ENCODE measurements around the gene CENPH.

CENPH gene

DNA sequence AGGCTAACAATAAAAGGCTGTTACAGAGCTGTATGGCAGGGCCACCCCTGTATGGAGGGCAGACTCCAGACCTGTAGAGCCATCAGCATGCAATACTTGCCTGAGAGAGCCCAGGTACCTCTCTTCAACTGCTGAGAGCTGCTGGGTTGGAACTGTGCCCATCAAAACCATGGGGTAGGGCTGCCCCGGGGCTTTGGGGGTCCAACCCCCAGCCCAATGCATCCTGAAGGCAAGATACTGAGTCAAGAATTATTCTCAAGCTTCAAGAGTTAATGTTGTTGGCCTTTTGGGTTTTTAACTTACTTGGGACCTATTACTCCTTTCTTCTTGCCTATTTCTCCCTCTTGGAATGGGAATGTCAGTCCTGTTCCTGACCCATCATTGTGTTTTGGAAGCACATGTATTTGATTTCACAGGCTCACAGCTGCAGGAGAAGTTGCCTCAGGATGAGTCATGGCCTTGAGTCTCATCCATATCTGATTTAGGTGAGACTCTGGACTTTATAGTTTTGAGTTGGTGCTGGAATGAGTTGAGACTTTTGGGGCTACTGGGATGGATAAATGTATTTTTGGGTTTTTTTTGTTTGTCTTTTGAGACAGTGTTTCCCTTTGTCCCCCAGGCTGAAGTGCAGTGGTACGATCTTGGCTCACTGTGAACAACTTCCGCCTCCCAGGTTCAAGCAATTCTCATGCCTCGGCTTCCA lies 24.3 kb downstream of the CENPH start:
- Histone ChIP-seq H2AFZ (ENCODE audit: insufficient read depth, low read length, poor library complexity) (no peak overlapping the region), H3K18ac (ENCODE audit: low read length) (no peak overlapping the region), H4K91ac (ENCODE audit: low read depth, low read length) (peak overlapping the region; percentile 62), H2AK5ac (ENCODE audit: low read length) (no peak overlapping the region), H3K4ac (ENCODE audit: low read depth, low read length) (no peak overlapping the region), H4K12ac (ENCODE audit: low read depth, low read length) (no peak overlapping the region), H3K14ac (ENCODE audit: low read length) (no peak overlapping the region), H3K9me3 (ENCODE audit: insufficient read depth, low read depth, low read length) (no peaks in the 10 kb centered on the region), H3K27me3 (ENCODE audit: insufficient read depth, low read length) (no peaks in the 10 kb centered on the region), H3K79me2 (ENCODE audit: control insufficient read depth, insufficient read depth, low read length, poor library complexity) (peaks cover 3% of the 10 kb centered on the region), H3K27ac (ENCODE audit: low read depth, low read length) (no peak overlapping the region), H3K4me3 (ENCODE audit: low read depth, low read length) (no peak overlapping the region), H3K79me1 (ENCODE audit: low read length) (peaks cover 4% of the 10 kb centered on the region), H3K4me2 (ENCODE audit: low read length) (no peak overlapping the region), H2BK120ac (ENCODE audit: insufficient read depth, low read length, poor library complexity) (no peak overlapping the region), H3K23ac (ENCODE audit: low read length) (no peak overlapping the region), H2BK12ac (ENCODE audit: low read length) (no peak overlapping the region), H3K36me3 (ENCODE audit: control insufficient read depth in 1 of 2, insufficient read depth in 2 of 2, low read length in 2 of 2) (peaks cover 2 to 3% of the 10 kb centered on the region in 2 experiments), H2BK5ac (ENCODE audit: low read depth, low read length, poor library complexity) (peak overlapping the region; percentile 55), H4K8ac (ENCODE audit: low read depth, low read length) (no peak overlapping the region), H3K4me1 (ENCODE audit: control insufficient read depth in 1 of 2, insufficient read depth in 2 of 2, low read length in 2 of 2) (no peaks in the 10 kb centered on the region), H3K9ac (ENCODE audit: low read length) (no peak overlapping the region)
- DNase-seq: peak; percentile 13 to 59
- WGBS (ENCODE audit: extremely low coverage, insufficient coverage, insufficient read length): no CpG with 5 or more reads among the region's 4 CpGs

DNA sequence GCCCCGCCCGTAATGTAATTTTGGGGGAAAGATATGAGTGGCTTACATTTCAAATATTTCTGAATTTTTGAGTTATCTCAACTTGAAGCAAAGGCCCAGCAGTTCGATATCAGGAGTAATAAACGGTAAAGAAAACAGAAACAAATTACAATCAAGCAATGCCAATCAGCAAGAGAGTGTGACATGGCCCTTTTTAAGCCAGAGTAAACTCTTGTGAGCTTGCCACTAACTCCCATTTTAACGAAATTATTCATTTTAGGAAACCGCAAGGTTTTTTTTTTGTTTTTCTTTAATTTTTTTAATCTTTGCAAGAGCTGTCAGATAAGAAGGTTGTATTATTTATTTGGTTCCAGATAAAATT lies 27.7 kb downstream of the CENPH start:
- no CpG with 5 or more reads among the region's 6 CpGs for WGBS (ENCODE audit: extremely low coverage, insufficient coverage, insufficient read length)
- H2AK5ac ChIP-seq (ENCODE audit: low read length): no peak overlapping the region

GRCh38 chr5:69217548-69218526 lies 28.5 kb downstream of the CENPH start:
- no peaks in the 10 kb centered on the region for H3K4me1 ChIP-seq (ENCODE audit: control insufficient read depth in 1 of 2, insufficient read depth in 2 of 2, low read length in 2 of 2)
- H4K8ac ChIP-seq (ENCODE audit: low read depth, low read length): peak overlapping the region; percentile 97
- peaks cover 3% of the 10 kb centered on the region for H3K79me2 ChIP-seq (ENCODE audit: control insufficient read depth, insufficient read depth, low read length, poor library complexity)
- H4K12ac ChIP-seq (ENCODE audit: low read depth, low read length): peak overlapping the region; percentile 89
- peaks cover 0 to 3% of the 10 kb centered on the region in 2 experiments for H3K36me3 ChIP-seq (ENCODE audit: control insufficient read depth in 1 of 2, insufficient read depth in 2 of 2, low read length in 2 of 2)
- peak overlapping the region; percentile 76 for H2BK12ac ChIP-seq (ENCODE audit: low read length)
- peak overlapping the region; percentile 96 for H2AFZ ChIP-seq (ENCODE audit: insufficient read depth, low read length, poor library complexity)
- H3K23ac ChIP-seq (ENCODE audit: low read length): no peak overlapping the region
- H3K4me2 ChIP-seq (ENCODE audit: low read length): peak overlapping the region; percentile 84
- H2BK5ac ChIP-seq (ENCODE audit: low read depth, low read length, poor library complexity): peak overlapping the region; percentile 89
- H2AK5ac ChIP-seq (ENCODE audit: low read length): peak overlapping the region; percentile 84
- peak overlapping the region; percentile 96 for H2BK120ac ChIP-seq (ENCODE audit: insufficient read depth, low read length, poor library complexity)
- H3K27me3 ChIP-seq (ENCODE audit: insufficient read depth, low read length): no peaks in the 10 kb centered on the region
- peak overlapping the region; percentile 96 for H3K9ac ChIP-seq (ENCODE audit: low read length)
- H3K4me3 ChIP-seq (ENCODE audit: low read depth, low read length): peak overlapping the region; percentile 99
- H3K9me3 ChIP-seq (ENCODE audit: insufficient read depth, low read depth, low read length): no peaks in the 10 kb centered on the region
- no CpG with 5 or more reads among the region's 73 CpGs for WGBS (ENCODE audit: extremely low coverage, insufficient coverage, insufficient read length)
- H3K27ac ChIP-seq (ENCODE audit: low read depth, low read length): peak overlapping the region; percentile 79
- H3K4ac ChIP-seq (ENCODE audit: low read depth, low read length): peak overlapping the region; percentile 91
- H3K79me1 ChIP-seq (ENCODE audit: low read length): peaks cover 4% of the 10 kb centered on the region
- H3K18ac ChIP-seq (ENCODE audit: low read length): peak overlapping the region; percentile 98
- H3K14ac ChIP-seq (ENCODE audit: low read length): peak overlapping the region; percentile 98
- DNase-seq: peak; percentile 87 to 89
- peak overlapping the region; percentile 99 for H4K91ac ChIP-seq (ENCODE audit: low read depth, low read length)

More for the DNA sequence above, 27.7 kb downstream of the CENPH start:
- Histone ChIP-seq H2BK120ac (ENCODE audit: insufficient read depth, low read length, poor library complexity) (no peak overlapping the region), H3K4me2 (ENCODE audit: low read length) (peak overlapping the region; percentile 84), H2BK5ac (ENCODE audit: low read depth, low read length, poor library complexity) (no peak overlapping the region), H3K23ac (ENCODE audit: low read length) (no peak overlapping the region), H3K18ac (ENCODE audit: low read length) (no peak overlapping the region), H3K27me3 (ENCODE audit: insufficient read depth, low read length) (no peaks in the 10 kb centered on the region), H3K4ac (ENCODE audit: low read depth, low read length) (no peak overlapping the region), H3K9ac (ENCODE audit: low read length) (no peak overlapping the region), H4K12ac (ENCODE audit: low read depth, low read length) (no peak overlapping the region), H3K79me2 (ENCODE audit: control insufficient read depth, insufficient read depth, low read length, poor library complexity) (peaks cover 3% of the 10 kb centered on the region), H2BK12ac (ENCODE audit: low read length) (no peak overlapping the region), H3K9me3 (ENCODE audit: insufficient read depth, low read depth, low read length) (no peaks in the 10 kb centered on the region), H3K4me3 (ENCODE audit: low read depth, low read length) (no peak overlapping the region), H2AFZ (ENCODE audit: insufficient read depth, low read length, poor library complexity) (no peak overlapping the region), H3K36me3 (ENCODE audit: control insufficient read depth in 1 of 2, insufficient read depth in 2 of 2, low read length in 2 of 2) (peaks cover 0 to 3% of the 10 kb centered on the region in 2 experiments), H3K14ac (ENCODE audit: low read length) (no peak overlapping the region), H4K91ac (ENCODE audit: low read depth, low read length) (no peak overlapping the region), H3K27ac (ENCODE audit: low read depth, low read length) (no peak overlapping the region), H3K79me1 (ENCODE audit: low read length) (peaks cover 4% of the 10 kb centered on the region), H3K4me1 (ENCODE audit: control insufficient read depth in 1 of 2, insufficient read depth in 2 of 2, low read length in 2 of 2) (no peaks in the 10 kb centered on the region), H4K8ac (ENCODE audit: low read depth, low read length) (peak overlapping the region; percentile 28)
- peak in 1 of 2 donors; percentile 20 for DNase-seq

- H3K4me3 ChIP-seq (ENCODE audit: low read depth, low read length): no peak overlapping the region
- no peak overlapping the region for H2BK5ac ChIP-seq (ENCODE audit: low read depth, low read length, poor library complexity)
- H2BK120ac ChIP-seq (ENCODE audit: insufficient read depth, low read length, poor library complexity): no peak overlapping the region
- H3K36me3 ChIP-seq (ENCODE audit: control insufficient read depth in 1 of 2, insufficient read depth in 2 of 2, low read length in 2 of 2): peaks cover 2 to 3% of the 10 kb centered on the region in 2 experiments
- no peak overlapping the region for H2AFZ ChIP-seq (ENCODE audit: insufficient read depth, low read length, poor library complexity)
- H3K27ac ChIP-seq (ENCODE audit: low read depth, low read length): no peak overlapping the region
- no peaks in the 10 kb centered on the region for H3K27me3 ChIP-seq (ENCODE audit: insufficient read depth, low read length)
- no peak overlapping the region for H3K4me2 ChIP-seq (ENCODE audit: low read length)
- no peaks in the 10 kb centered on the region for H3K9me3 ChIP-seq (ENCODE audit: insufficient read depth, low read depth, low read length)
- H4K91ac ChIP-seq (ENCODE audit: low read depth, low read length): no peak overlapping the region
- no peak overlapping the region for H2AK5ac ChIP-seq (ENCODE audit: low read length)
- peaks cover 4% of the 10 kb centered on the region for H3K79me1 ChIP-seq (ENCODE audit: low read length)
- H3K14ac ChIP-seq (ENCODE audit: low read length): no peak overlapping the region
- no peak overlapping the region for H3K23ac ChIP-seq (ENCODE audit: low read length)
- no peak overlapping the region for H4K8ac ChIP-seq (ENCODE audit: low read depth, low read length)
- H3K4me1 ChIP-seq (ENCODE audit: control insufficient read depth in 1 of 2, insufficient read depth in 2 of 2, low read length in 2 of 2): no peaks in the 10 kb centered on the region
- no peak overlapping the region for H2BK12ac ChIP-seq (ENCODE audit: low read length)
- H4K12ac ChIP-seq (ENCODE audit: low read depth, low read length): no peak overlapping the region
- no peak overlapping the region for H3K18ac ChIP-seq (ENCODE audit: low read length)
- no peak for DNase-seq
- peaks cover 3% of the 10 kb centered on the region for H3K79me2 ChIP-seq (ENCODE audit: control insufficient read depth, insufficient read depth, low read length, poor library complexity)
- H3K4ac ChIP-seq (ENCODE audit: low read depth, low read length): no peak overlapping the region
- H3K9ac ChIP-seq (ENCODE audit: low read length): no peak overlapping the region
These were observed 30.6 kb downstream of the CENPH start for GRCh38 chr5:69219939-69220338.

Measured in trophoblast cell (in vitro differentiated cells and primary cell).